HT1080 (cell line): ENCODE measurements around the gene KCNN1. TPM values are rescaled to one million over a fixed set of nuclear protein-coding genes. Genes with fewer than 3 reads are reported as not detected.
"Not testable (repeated sequence)": the region's sequence is repeated elsewhere in the genome, so short reads cannot be mapped to it uniquely, and the experiment has no call there.

Source experiments
- DNase-seq: peaks from one replicate; pipeline ENCODE4 v3.0.0-alpha.2; 2015; ENCODE audit warnings: low read depth
- small RNA-seq: library from RNA; depleted of rRNA; stranded (forward); fragments of <200 nt; gene quantifications from one replicate; pipeline ENCODE3, GENCODE V24; 2014
- total RNA-seq: library from RNA; depleted of rRNA; stranded (reverse); fragments of >200 nt; shearing (Covaris generic); gene quantifications from 2 replicates; pipeline ENCODE4 v1.2.3, GENCODE V29; 2014; rRNA removed

Gene KCNN1
- total RNA-seq, 1 experiment from 2014 or later, result not detected

DNA sequence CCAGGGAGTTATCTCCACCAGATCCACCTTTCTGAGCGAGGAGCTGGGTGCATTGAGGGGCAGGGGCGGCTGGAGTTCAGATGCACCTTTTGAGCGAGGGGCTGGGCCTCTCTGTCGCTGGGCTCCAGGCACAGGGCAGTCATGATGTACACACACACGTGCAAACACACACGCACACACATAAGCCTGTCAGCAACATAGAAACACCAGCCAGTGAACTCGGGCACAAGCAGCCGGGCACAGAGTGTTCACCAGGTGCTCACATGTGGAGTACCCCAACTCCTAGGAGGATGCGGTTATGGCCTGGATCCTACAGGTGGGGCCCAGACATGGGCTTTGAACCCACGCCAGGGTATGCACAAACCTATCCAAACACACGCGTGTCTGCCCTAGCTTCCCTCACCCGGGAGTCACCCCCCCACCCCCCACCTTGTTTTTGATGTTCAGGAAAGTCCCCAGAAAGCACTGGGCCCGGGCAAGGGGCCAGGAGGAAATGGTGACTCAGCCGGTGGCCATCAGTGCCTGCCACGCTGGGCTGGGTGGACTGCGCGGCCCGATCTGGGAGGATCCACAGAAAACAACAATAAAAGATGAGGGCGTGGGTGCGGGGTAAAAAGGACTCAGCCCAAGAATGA lies 54.3 kb downstream of the KCNN1 start:
- peak; percentile 81 for DNase-seq

DNA sequence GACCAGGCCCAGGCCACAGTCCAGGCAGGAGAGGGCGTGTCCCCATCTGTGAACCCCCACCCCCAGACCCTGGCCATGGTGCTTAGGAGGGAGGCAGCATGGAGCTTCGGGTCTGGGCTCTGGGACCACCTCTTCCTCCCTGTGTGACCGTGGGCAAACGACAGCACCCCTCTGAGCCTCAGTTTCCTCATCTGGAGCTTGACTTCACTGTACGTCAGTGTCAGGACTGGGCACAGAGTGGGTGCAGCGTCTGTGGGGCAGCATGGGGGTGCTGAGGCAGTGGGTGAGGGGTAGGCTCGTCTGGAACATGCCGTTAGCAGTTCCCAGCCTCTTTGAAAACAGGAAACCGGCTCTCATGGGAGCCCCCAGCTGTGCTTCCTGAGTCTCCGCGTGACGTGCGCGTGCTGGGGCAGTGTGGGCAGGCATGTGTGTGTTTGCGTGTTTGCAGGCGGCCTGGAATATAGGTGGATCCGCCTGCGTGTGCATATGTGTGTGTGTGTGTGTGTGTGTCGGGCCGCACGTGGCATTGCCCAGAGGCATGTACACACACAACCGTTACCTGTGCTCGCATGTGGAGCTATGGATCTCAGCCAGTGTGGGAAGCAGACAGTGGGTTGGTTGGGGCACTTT lies 56.8 kb downstream of the KCNN1 start:
- DNase-seq, result no peak

DNA sequence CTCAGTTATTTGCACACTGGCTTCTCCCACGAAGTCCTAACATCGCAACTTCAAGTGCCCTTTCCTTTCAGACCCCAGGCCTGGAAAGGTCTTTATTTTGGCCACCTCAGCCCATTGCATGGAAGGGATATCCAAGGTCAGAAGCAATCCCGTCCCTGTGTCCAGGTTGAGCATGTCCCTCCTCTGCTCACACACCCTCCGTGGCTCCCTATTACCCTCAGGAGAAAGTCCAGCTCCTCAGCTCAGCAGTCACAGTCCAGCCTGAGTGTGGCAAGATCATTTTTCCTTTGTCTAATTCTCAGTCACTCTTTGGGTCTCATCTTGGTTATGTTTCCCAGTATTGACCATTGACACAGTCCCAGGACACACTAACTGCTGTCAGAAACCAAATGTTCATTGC lies 60.2 kb downstream of the KCNN1 start:
- DNase-seq, result no peak

DNA sequence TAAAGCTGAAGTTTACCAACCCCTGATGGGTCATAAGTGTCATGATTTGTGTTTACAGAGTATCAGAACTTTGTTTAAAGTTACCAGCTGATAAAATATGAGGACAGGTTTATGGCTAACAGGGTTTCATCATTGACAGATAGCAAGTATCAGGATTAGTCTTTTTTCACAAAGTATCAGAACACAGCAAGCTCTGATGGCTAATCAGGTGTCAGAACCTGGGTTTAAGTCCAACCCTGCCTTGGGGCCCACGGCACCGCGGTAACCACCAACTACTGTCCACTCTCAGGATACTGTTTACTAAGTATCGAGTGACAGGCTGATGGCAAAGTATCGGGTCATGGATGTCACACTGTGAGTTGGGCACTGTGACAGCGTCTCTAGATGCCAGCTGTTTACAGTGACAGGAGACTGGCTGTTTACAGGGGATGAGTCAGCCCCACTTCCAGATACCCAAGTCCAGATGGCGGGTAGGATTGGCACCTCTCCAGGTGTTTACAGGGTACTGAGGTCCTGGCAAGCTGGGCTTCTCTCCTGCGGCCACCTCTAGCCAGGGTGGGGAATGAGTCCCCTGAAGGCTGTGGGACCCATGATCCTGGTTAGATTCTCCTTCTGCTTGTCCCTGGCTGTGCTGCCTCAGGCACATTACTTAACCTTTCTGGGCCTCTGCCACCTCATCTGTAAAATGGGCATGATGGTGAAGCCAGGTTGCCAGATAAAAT lies 62.9 kb downstream of the KCNN1 start:
- DNase-seq, result no peak

DNA sequence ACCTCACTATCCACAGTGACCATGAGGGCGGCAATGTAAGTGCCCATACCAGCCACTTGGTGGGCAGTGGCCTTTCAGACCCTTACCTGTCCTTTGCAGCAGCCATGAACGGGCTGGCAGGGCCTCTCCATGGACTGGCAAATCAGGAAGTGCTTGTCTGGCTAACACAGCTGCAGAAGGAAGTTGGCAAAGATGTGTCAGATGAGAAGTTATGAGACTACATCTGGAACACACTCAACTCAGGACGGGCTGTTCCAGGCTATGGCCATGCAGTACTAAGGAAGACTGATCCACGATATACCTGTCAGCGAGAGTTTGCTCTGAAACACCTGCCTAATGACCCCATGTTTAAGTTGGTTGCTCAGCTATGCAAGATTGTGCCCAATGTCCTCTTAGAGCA lies 64.5 kb downstream of the KCNN1 start:
- DNase-seq, result not testable (repeated sequence)

DNA sequence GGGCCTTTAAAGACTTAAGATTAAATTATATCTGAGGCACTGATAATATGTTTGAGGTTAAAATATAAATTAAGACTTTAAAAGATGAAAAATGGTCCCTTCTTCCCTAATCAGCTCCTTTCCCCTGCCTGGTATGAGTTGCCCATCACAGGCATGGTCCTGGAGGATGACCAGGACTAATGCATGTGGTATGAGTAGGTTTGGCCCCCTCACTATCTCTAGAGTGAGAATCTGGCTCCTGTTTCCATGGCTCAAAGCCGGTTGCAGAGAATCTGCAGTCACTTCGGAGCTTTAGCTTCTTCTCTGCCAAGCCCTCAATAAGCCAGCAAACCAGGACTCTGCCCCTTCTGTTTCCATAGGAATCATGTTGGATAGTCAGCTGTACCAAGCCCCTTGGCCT lies 65.2 kb downstream of the KCNN1 start:
- not testable (repeated sequence) for DNase-seq

DNA sequence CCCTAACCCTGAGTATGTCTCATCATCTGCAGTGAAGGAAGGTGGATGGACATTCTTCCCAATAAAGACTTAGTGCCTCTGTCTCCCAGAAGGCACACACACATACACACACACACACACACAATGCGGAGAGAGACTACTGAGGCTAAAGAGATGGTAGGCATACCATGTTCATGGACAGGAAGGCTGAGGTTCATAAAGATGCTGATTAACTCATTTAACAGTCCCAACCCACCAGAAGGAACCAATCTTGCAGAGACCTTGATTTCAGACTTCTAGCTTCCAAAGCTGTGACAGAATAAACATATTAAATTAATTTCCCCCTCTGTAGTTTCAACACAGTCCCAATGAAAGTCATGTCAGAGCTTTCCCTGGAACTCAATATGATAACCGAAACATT lies 74.1 kb downstream of the KCNN1 start:
- DNase-seq, result no peak

DNA sequence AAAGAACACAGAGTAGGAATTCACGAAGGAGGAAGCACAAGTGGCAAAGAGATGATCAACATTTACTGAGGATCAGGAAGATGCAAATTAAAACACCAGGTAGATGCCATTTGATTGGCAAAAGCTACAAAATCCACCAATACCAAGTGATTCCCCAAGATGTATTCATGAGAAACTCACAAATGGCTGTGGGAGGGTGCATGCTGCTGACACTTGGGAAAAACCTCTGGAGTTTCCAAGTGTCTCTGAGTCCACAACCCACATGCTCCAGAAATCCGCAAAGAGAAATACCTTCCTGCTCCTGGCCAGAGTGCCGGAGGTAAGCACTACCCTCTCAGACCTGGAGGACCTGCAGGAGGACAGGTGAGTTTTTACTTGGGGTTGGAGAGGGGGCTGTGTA lies 76.8 kb downstream of the KCNN1 start:
- no peak for DNase-seq

DNA sequence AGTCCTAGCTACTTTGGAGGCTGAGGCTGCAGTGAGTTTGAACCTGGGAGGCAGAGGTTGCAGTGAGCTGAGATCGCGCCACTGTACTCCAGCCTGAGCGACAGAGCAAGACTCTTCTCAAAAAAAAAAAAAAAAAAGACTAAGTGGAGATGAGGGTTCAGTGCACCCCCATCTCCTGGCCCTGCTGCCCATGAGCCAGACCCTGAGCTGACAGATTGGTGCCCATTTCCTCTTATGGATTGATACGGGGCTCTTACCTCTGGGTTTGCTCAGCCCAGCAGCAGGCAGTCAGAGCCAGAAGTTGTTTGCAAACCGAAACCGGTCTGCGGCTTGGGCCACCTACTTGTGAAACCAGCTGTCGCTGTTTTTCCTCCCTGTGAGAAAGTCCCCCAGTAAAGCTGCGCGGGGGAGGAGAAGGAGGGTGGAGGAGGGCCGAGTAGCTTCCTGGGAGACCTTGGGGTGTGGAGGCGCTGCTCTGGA lies 78.0 kb downstream of the KCNN1 start:
- no peak for DNase-seq

DNA sequence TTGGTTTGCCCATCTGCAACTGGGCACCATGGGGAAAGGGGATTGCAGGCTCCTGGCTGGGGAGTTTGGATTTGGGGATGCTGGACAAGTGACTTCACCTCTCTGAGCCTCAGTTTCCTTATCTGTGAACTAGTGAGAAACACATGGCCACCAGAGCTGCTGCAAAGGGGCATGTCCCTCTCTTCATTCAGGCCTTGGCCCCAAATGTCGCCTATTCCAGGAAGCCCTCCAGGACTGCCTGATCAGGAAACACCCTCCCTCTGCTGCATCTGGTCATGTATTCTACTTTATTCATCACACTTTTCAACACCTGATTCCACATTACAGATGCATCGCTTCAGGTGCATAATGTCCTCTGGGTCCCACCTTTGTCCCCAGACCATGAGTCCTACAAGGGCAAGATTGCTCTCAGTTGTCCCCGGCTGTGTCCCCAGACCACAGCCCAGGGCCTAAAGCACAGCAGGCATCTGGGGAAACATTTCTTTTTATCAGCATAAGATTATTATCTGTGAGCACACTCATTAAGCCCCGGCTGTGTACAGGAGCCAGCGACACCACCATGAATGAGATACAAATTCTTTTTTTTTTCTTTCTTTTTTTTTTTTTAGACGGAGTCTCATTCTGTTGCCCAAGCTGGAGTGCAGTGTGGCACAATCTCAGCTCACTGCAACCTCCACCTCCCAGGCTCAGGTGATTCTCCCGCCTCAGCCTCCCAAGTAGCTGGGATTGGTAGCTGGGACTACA lies 78.6 kb downstream of the KCNN1 start:
- no peak for DNase-seq

DNA sequence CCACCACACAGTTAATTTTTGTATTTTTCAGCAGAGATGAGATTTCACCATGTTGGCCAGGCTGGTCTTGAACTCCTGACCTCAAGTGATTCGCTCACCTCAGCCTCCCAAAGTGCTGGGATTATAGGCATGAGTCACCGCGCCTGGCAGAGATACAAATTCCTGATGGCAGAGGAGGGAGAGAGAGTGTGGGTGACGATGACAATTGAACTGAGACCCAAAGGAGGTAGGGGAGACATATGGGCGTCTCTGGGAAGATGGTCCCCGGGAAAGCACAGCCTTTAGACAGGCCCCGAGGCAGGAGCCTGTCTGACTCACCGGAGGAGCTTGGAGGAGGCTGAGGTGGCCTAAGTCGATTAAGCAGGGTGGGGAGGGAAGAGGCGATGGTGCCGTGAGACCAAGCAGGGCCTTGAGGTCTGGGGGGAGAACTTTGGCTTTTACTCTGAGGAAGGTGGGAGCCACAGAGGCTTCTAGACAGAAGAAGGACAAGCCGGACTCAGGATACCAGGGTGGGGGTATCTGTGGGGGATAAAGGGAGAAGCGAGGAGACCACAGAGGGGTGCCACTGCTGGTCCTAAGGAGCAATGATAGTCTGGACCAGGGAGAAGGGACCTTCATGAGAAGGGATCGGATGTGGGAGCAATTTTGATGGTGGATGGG lies 79.3 kb downstream of the KCNN1 start:
- peak; percentile 82 for DNase-seq

DNA sequence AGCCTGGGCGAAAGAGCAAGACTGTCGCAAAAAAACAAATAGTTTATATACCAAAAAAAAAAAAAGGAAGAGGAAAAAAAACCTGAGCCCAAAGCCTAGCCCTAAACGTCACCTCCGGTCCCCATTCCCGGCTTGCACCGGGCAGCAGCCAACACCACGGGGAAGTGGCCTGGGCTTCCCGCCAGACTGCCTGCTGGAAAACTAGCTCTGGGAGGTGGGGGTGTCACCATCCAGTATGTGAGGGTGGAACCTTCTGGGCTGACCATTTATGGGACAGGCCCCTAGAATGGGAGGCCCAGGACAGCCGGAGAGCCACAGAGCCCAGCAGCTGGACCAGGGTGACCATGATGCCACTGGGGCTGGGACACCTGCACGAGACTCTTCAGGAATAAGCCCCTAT lies 82.5 kb downstream of the KCNN1 start:
- no peak for DNase-seq

Small RNA genes lying within 50 kb of the gene (small RNA-seq; reads per million reads assigned to genes)
- gene RNA5SP468, result not detected

Other genes starting within 250 kb of the KCNN1 start
- gene MAP1S, start 247.6 kb upstream of the KCNN1 start, total RNA-seq, result 30.3 and 45.0 TPM in 2 replicates
- 0.53 TPM in 2 replicates for gene FCHO1, start 215.6 kb upstream of the KCNN1 start, total RNA-seq
- 0.20 TPM in 1 of 2 replicates, not detected in the other for gene B3GNT3, start 172.0 kb upstream of the KCNN1 start, total RNA-seq
- not detected in 2 replicates for gene INSL3, start 145.6 kb upstream of the KCNN1 start, total RNA-seq
- 0.06 TPM in 1 of 2 replicates, not detected in the other for gene JAK3, start 119.1 kb upstream of the KCNN1 start, total RNA-seq
- 2,013 and 2,102 TPM in 2 replicates for gene RPL18A, start 107.2 kb upstream of the KCNN1 start, total RNA-seq
- gene SLC5A5, start 95.2 kb upstream of the KCNN1 start, total RNA-seq, result not detected in 2 replicates
- gene CCDC124, start 34.1 kb upstream of the KCNN1 start, total RNA-seq, result 50.8 and 70.0 TPM in 2 replicates
- gene ARRDC2, start 41.1 kb downstream of the KCNN1 start, total RNA-seq, result 8.7 and 10.3 TPM in 2 replicates
- gene IL12RB1, start 119.8 kb downstream of the KCNN1 start, total RNA-seq, result 0.13 and 1.0 TPM in 2 replicates
- 1.4 and 2.3 TPM in 2 replicates for gene MAST3, start 130.7 kb downstream of the KCNN1 start, total RNA-seq
- 17.5 and 21.1 TPM in 2 replicates for gene PIK3R2, start 186.1 kb downstream of the KCNN1 start, total RNA-seq
- gene IFI30, start 206.7 kb downstream of the KCNN1 start, total RNA-seq, result 1.5 and 2.3 TPM in 2 replicates
- gene MPV17L2, start 226.1 kb downstream of the KCNN1 start, total RNA-seq, result 17.0 and 23.4 TPM in 2 replicates
- gene RAB3A, start 236.9 kb downstream of the KCNN1 start, total RNA-seq, result 1.3 and 2.4 TPM in 2 replicates